ENCODE results near the gene DAGLA. TPM values are rescaled to one million over a fixed set of nuclear protein-coding genes. Genes with fewer than 3 reads are reported as not detected.

The DAGLA gene
- total RNA-seq, 4 donors from 2014 or later = 5.8 to 18.9 (median 10.2) TPM

GRCh38 chr11:61753672-61754071 lies 73.5 kb downstream of the DAGLA start:
- no peaks in the 10 kb centered on the region for H3K9me3 ChIP-seq
- H3K27me3 ChIP-seq = no peaks in the 10 kb centered on the region
- no peak for DNase-seq
- no peak for TF ChIP-seq POLR2A (IDR thresholded peaks at IDR 0.05)
- no peak for TF ChIP-seq CTCF (IDR thresholded peaks at IDR 0.05)
- peak overlapping the region in 2 of 4 donors; percentile 63 to 92 for H3K27ac ChIP-seq
- no peaks in the 10 kb centered on the region for H3K36me3 ChIP-seq
- H3K4me1 ChIP-seq = peaks cover 0 to 48% (median 2%) of the 10 kb centered on the region in 4 donors
- H3K4me3 ChIP-seq = peak overlapping the region in 2 of 4 donors; percentile 87

GRCh38 chr11:61754534-61755482 lies 74.6 kb downstream of the DAGLA start:
- H3K4me1 ChIP-seq = peaks cover 0 to 48% (median 2%) of the 10 kb centered on the region in 4 donors
- peak overlapping the region in 3 of 4 donors; percentile 27 to 92 (median 63) for H3K27ac ChIP-seq
- DNase-seq = peak in 1 of 3 donors; percentile 58
- H3K4me3 ChIP-seq = peak overlapping the region in 2 of 4 donors; percentile 87
- no peaks in the 10 kb centered on the region for H3K9me3 ChIP-seq
- TF ChIP-seq POLR2A (IDR thresholded peaks at IDR 0.05) = peak in 1 of 2 donors; percentile 42
- TF ChIP-seq CTCF (IDR thresholded peaks at IDR 0.05) = no peak
- H3K36me3 ChIP-seq = no peaks in the 10 kb centered on the region
- no peaks in the 10 kb centered on the region for H3K27me3 ChIP-seq

- Histone ChIP-seq H3K4me1 (peaks cover 0 to 48% (median 2%) of the 10 kb centered on the region in 4 donors), H3K4me3 (peak overlapping the region in 2 of 4 donors; percentile 42 to 87), H3K36me3 (no peaks in the 10 kb centered on the region), H3K27me3 (no peaks in the 10 kb centered on the region), H3K27ac (peak overlapping the region in 3 of 4 donors; percentile 77 to 92 (median 90)), H3K9me3 (no peaks in the 10 kb centered on the region)
- TF ChIP-seq CTCF (IDR thresholded peaks at IDR 0.05) (no peak), POLR2A (IDR thresholded peaks at IDR 0.05) (peak; percentile 27 to 69)
- DNase-seq = no peak
Measured at GRCh38 chr11:61756147-61756451, 75.9 kb downstream of the DAGLA start.

GRCh38 chr11:61756452-61757212 lies 76.4 kb downstream of the DAGLA start:
- peak in 2 of 3 donors; percentile 87 to 89 for DNase-seq
- Histone ChIP-seq H3K27me3 (no peaks in the 10 kb centered on the region), H3K4me1 (peaks cover 0 to 48% (median 2%) of the 10 kb centered on the region in 4 donors), H3K27ac (peak overlapping the region in 3 of 4 donors; percentile 77 to 92 (median 90)), H3K36me3 (no peaks in the 10 kb centered on the region), H3K9me3 (no peaks in the 10 kb centered on the region), H3K4me3 (peak overlapping the region in 2 of 4 donors; percentile 42 to 87)
- TF ChIP-seq CTCF (IDR thresholded peaks at IDR 0.05) (no peak), POLR2A (IDR thresholded peaks at IDR 0.05) (peak in 1 of 2 donors; percentile 10)

- no peak for DNase-seq
- H3K27ac ChIP-seq = peak overlapping the region in 3 of 4 donors; percentile 77 to 92 (median 90)
- no peaks in the 10 kb centered on the region for H3K9me3 ChIP-seq
- H3K36me3 ChIP-seq = no peaks in the 10 kb centered on the region
- TF ChIP-seq CTCF (IDR thresholded peaks at IDR 0.05) (no peak), POLR2A (IDR thresholded peaks at IDR 0.05) (no peak)
- H3K27me3 ChIP-seq = no peaks in the 10 kb centered on the region
- H3K4me3 ChIP-seq = peak overlapping the region in 2 of 4 donors; percentile 42 to 49
- peaks cover 0 to 44% (median 0%) of the 10 kb centered on the region in 4 donors for H3K4me1 ChIP-seq
Measured at GRCh38 chr11:61757213-61757862, 77.1 kb downstream of the DAGLA start.
